HEK293 (cell line): Measurements from ENCODE around the gene EDARADD.
"Not testable (repeated sequence)": the region's sequence is repeated elsewhere in the genome, so short reads cannot be mapped to it uniquely, and the experiment has no call there.

ENCODE experiments used
- CTCF ChIA-PET: fragments of 350-600 bp; formaldehyde crosslinking; extraction: SDS; loops from one replicate; lab custom pipeline; 2021; ENCODE audit warnings: antibody characterized with exemption; lab: Yijun Ruan, JAX
- POLR2A ChIA-PET: fragments of 300-600 bp; formaldehyde crosslinking; extraction: SDS; loops from one replicate; lab custom pipeline; 2020; ENCODE audit warnings: antibody characterized with exemption, inconsistent platforms; lab: Yijun Ruan, JAX
- H3K27ac ChIP-seq: fragments of 200-500 bp; sonication (Bioruptor generic); 2 replicates; pipeline ENCODE4 v1.5.1; 2014; ENCODE audit warnings: low read depth, low read length, control low read depth, inconsistent platforms; ENCODE audit errors: extremely low read depth
- H3K36me3 ChIP-seq, 2 experiments: fragments of 200-500 bp in 1 of 2; sonication (Bioruptor generic) in 1 of 2; 1 replicate in 1 of 2; 2 replicates in 1 of 2; pipeline ENCODE4 v1.5.1; 2014 to 2017; ENCODE audit warnings: inconsistent platforms in 2 of 2, low read length in 2 of 2; ENCODE audit not compliant: control insufficient read depth in 2 of 2, insufficient read depth in 1 of 2
- H3K4me1 ChIP-seq: fragments of 200-500 bp; sonication (Bioruptor generic); 2 replicates; pipeline ENCODE4 v1.5.1; 2014; ENCODE audit warnings: mild to moderate bottlenecking, low read length, inconsistent platforms; ENCODE audit not compliant: control insufficient read depth, insufficient read depth
- H3K4me3 ChIP-seq: 2 replicates; pipeline ENCODE4 v1.5.1; 2011; ENCODE audit warnings: low read depth, mild to moderate bottlenecking, control low read depth, low read length, moderate library complexity
- H3K9me3 ChIP-seq: fragments of 200-500 bp; sonication (Bioruptor generic); 2 replicates; pipeline ENCODE4 v1.5.1; 2014; ENCODE audit warnings: low read depth, low read length, inconsistent platforms; ENCODE audit not compliant: control insufficient read depth, insufficient read depth
- KLF7 ChIP-seq: fragments of 450-650 bp; formaldehyde crosslinking; IDR thresholded peaks from 2 replicates; pipeline ENCODE4 v1.5.1; 2016; ENCODE audit warnings: missing biosample characterization, missing genetic modification characterization, borderline replicate concordance
- OSR2 ChIP-seq: fragments of 450-650 bp; formaldehyde crosslinking; IDR thresholded peaks from 2 replicates; pipeline ENCODE4 v1.5.1; 2016; ENCODE audit warnings: missing biosample characterization, missing genetic modification characterization
- ZBTB7A ChIP-seq: fragments of 450-650 bp; formaldehyde crosslinking; IDR thresholded peaks from 2 replicates; pipeline ENCODE4 v1.5.1; 2016; ENCODE audit warnings: low read depth, missing biosample characterization, missing genetic modification characterization
- ZNF121 ChIP-seq: fragments of 450-650 bp; formaldehyde crosslinking; IDR thresholded peaks from 2 replicates; pipeline ENCODE4 v1.5.1; 2016; ENCODE audit warnings: missing biosample characterization, missing genetic modification characterization
- ZNF211 ChIP-seq: fragments of 450-650 bp; formaldehyde crosslinking; IDR thresholded peaks from 2 replicates; pipeline ENCODE4 v1.5.1; 2016; ENCODE audit warnings: low read depth, missing biosample characterization, missing genetic modification characterization
- ZNF221 ChIP-seq: fragments of 450-650 bp; formaldehyde crosslinking; IDR thresholded peaks from 2 replicates; pipeline ENCODE4 v1.5.1; 2017; ENCODE audit warnings: missing biosample characterization, missing genetic modification characterization, borderline replicate concordance
- ZNF350 ChIP-seq: fragments of 450-650 bp; formaldehyde crosslinking; IDR thresholded peaks from 2 replicates; pipeline ENCODE4 v1.5.0; 2017; ENCODE audit warnings: missing biosample characterization, mild to moderate bottlenecking, missing genetic modification characterization
- ZNF473 ChIP-seq: fragments of 450-650 bp; formaldehyde crosslinking; IDR thresholded peaks from 2 replicates; pipeline ENCODE4 v1.5.1; 2017; ENCODE audit warnings: missing biosample characterization, missing genetic modification characterization
- ZNF514 ChIP-seq: fragments of 450-650 bp; formaldehyde crosslinking; IDR thresholded peaks from 2 replicates; pipeline ENCODE4 v1.5.1; 2016; ENCODE audit warnings: missing biosample characterization, missing genetic modification characterization
- ZNF560 ChIP-seq: fragments of 450-650 bp; formaldehyde crosslinking; IDR thresholded peaks from 2 replicates; pipeline ENCODE4 v1.5.1; 2017; ENCODE audit warnings: missing biosample characterization, missing genetic modification characterization, borderline replicate concordance
- ZNF571 ChIP-seq: fragments of 450-650 bp; formaldehyde crosslinking; IDR thresholded peaks from 2 replicates; pipeline ENCODE4 v1.5.0; 2017; ENCODE audit warnings: missing biosample characterization, missing genetic modification characterization
- ZNF654 ChIP-seq: fragments of 450-650 bp; formaldehyde crosslinking; IDR thresholded peaks from 2 replicates; pipeline ENCODE4 v1.5.1; 2016; ENCODE audit warnings: low read depth, missing biosample characterization, missing genetic modification characterization
- ZNF76 ChIP-seq: fragments of 450-650 bp; formaldehyde crosslinking; IDR thresholded peaks from 2 replicates; pipeline ENCODE4; 2016; ENCODE audit warnings: low read depth, missing biosample characterization, missing genetic modification characterization, borderline replicate concordance
- TF ChIP-seq, protein P1 (sequence below): fragments of 450-650 bp; formaldehyde crosslinking; IDR thresholded peaks from 2 replicates; pipeline ENCODE4 v1.5.1; 2017; ENCODE audit warnings: missing biosample characterization, missing genetic modification characterization

Gene EDARADD

GRCh38 chr1:236480758-236481436 lies 86.8 kb downstream of the EDARADD start (continued):
- TF ChIP-seq KLF7 (tag by site-specific recombination) (no peak), ZNF560 (tag by site-specific recombination) (no peak), ZNF211 (tag by site-specific recombination) (no peak), ZNF473 (tag by site-specific recombination) (no peak), ZNF350 (tag by site-specific recombination) (no peak), ZNF654 (no peak), ZNF571 (tag by site-specific recombination) (no peak), ZNF514 (tag by site-specific recombination) (no peak), ZNF76 (no peak)

DNA sequence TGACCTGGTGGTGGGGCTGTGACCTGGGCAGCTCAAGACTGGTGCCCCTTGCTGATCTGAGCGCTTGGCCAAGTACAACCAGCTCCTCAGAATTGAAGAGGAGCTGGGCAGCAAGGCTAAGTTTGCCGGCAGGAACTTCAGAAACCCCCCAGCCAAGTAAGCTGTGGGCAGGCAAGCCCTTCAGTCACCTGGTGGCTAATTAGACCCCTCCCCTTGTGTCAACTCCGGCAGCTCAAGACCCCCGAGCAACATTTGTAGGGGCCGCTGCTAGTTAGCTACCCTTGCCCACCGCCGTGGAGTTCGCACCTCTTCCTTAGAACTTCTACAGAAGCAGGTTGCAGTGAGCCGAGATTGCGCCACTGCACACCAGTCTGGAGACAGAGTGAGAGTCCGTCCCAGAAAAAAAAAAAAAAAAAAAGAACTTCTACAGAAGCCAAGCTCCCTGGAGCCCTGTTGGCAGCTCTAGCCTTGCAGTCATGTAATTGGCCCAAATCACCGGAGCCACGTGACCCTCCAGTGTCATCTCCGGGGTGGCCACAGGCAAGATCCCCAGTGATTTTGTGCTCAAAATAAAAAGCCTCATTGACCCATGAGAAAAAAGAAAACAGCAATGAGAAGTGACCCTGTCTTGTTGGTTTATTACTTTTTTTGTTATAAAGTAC lies 90.4 kb downstream of the EDARADD start:
- Histone ChIP-seq H3K9me3 (no peaks in the 10 kb centered on the region), H3K27ac (no peak overlapping the region)
- peak; percentile 25; the same call in 1 of the 2 replicates for TF ChIP-seq OSR2 (tag by site-specific recombination)
- TF ChIP-seq ZBTB7A (tag by site-specific recombination): no peak
- TF ChIP-seq, all 188 proteins: peak for 1
- ChIA-PET POLR2A (interaction anchor here (0.6 kb wide), 1 partner anchor 16 kb away, joined by 3 read pairs; no protein-coding TSS in a partner anchor), CTCF (interaction anchor here (0.6 to 1.4 kb wide), 2 partner anchors 15 to 374 kb away, joined by 3 to 4 read pairs; no protein-coding TSS in a partner anchor)
- H3K36me3 ChIP-seq: peaks cover 0 to 16% of the 10 kb centered on the region in 2 experiments; a peak in 1 of 3 replicates
- H3K4me1 ChIP-seq: peaks cover 10% of the 10 kb centered on the region
- H3K4me3 ChIP-seq: no peak overlapping the region

GRCh38 chr1:236486356-236487002 lies 92.4 kb downstream of the EDARADD start:
- no peak overlapping the region for H3K27ac ChIP-seq
- CTCF ChIA-PET: interaction anchor here (0.7 to 1.3 kb wide), 6 partner anchors 12 to 382 kb away, joined by 3 to 5 read pairs (median 4); no protein-coding TSS in a partner anchor
- H3K36me3 ChIP-seq: peaks cover 0 to 16% of the 10 kb centered on the region in 2 experiments; a peak in 1 of 3 replicates
- TF ChIP-seq, protein P1, sequence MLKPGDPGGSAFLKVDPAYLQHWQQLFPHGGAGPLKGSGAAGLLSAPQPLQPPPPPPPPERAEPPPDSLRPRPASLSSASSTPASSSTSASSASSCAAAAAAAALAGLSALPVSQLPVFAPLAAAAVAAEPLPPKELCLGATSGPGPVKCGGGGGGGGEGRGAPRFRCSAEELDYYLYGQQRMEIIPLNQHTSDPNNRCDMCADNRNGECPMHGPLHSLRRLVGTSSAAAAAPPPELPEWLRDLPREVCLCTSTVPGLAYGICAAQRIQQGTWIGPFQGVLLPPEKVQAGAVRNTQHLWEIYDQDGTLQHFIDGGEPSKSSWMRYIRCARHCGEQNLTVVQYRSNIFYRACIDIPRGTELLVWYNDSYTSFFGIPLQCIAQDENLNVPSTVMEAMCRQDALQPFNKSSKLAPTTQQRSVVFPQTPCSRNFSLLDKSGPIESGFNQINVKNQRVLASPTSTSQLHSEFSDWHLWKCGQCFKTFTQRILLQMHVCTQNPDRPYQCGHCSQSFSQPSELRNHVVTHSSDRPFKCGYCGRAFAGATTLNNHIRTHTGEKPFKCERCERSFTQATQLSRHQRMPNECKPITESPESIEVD: peak; percentile 72
- TF ChIP-seq ZNF221 (tag by site-specific recombination): no peak
- TF ChIP-seq, all 188 proteins: peak for 1
- Histone ChIP-seq H3K9me3 (no peaks in the 10 kb centered on the region), H3K4me1 (no peaks in the 10 kb centered on the region), H3K4me3 (no peak overlapping the region)
- POLR2A ChIA-PET: interaction anchor here (0.6 kb wide), 1 partner anchor 204 kb away, joined by 3 read pairs; the partner anchor contains the start of gene ERO1B

DNA sequence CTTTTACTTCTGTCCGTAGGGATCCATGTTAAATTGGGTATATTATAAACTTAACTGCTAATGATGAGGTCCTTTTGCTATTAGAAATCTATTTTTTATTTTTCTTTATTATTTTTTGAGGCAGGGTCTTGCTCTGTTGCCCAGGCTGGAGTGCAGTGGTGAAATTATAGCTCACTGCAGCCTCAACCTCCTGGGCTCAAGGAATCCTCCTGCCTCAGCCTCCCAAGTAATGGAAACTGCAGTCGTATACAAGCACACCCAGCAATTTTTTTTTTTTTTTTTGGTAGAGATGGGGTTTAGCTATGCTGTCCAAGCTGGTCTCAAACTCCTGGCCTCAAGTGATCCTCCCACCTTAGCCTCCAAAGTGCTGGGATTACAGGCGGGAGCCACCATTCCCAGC lies 95.1 kb downstream of the EDARADD start:
- not testable (repeated sequence) for H3K27ac ChIP-seq, H3K9me3 ChIP-seq, H3K4me3 ChIP-seq, H3K4me1 ChIP-seq, H3K36me3 ChIP-seq
- POLR2A ChIA-PET: interaction anchor here (0.7 kb wide), 1 partner anchor 47 kb away, joined by 3 read pairs; no protein-coding TSS in a partner anchor
- TF ChIP-seq ZNF121: peak; percentile 99
- CTCF ChIA-PET: interaction anchor here (0.6 to 2.2 kb wide), 17 partner anchors 9 to 384 kb away, joined by 3 to 15 read pairs (median 3); partner anchors contain the start of gene EDARADD
